GM23338 (cell line): ENCODE data around the gene B4GALT4. TPM values are rescaled to one million over a fixed set of nuclear protein-coding genes. Genes with fewer than 3 reads are reported as not detected.
"Not testable (repeated sequence)": the region's sequence is repeated elsewhere in the genome, so short reads cannot be mapped to it uniquely, and the experiment has no call there.

ENCODE experiments used
- ATAC-seq: fragments of 200-7000 bp; cut with Tn5 transposase; 3 replicates; pipeline ENCODE4 v1.9.1; 2020
- DNase-seq: peaks from one replicate; pipeline ENCODE4 v3.0.0-alpha.2; 2015; ENCODE audit warnings: low spot score
- H2AFZ ChIP-seq: fragments of 200-600 bp; sonication (generic); 2 replicates; pipeline ENCODE4 v1.8.0; 2016; ENCODE audit warnings: antibody characterized with exemption, mild to moderate bottlenecking, moderate library complexity
- H3F3A ChIP-seq: fragments of 200-600 bp; sonication (generic); replicated peaks from 2 replicates; pipeline ENCODE4 v1.8.0; 2017; ENCODE audit warnings: antibody characterized with exemption, mixed run types, low read depth
- H3K27ac ChIP-seq: fragments of 200-600 bp; sonication (generic); 2 replicates; pipeline ENCODE4 v1.6.1; 2016; ENCODE audit warnings: low read depth
- H3K27me3 ChIP-seq: fragments of 200-600 bp; sonication (generic); 2 replicates; pipeline ENCODE4 v1.8.0; 2016; ENCODE audit warnings: mild to moderate bottlenecking, mixed run types, moderate library complexity; ENCODE audit not compliant: insufficient read depth
- H3K36me3 ChIP-seq: fragments of 200-600 bp; sonication (generic); 2 replicates; pipeline ENCODE4 v1.8.0; 2016; ENCODE audit warnings: mild to moderate bottlenecking; ENCODE audit not compliant: insufficient read depth
- H3K4me1 ChIP-seq: fragments of 200-600 bp; sonication (generic); 2 replicates; pipeline ENCODE4 v1.8.0; 2016; ENCODE audit warnings: mild to moderate bottlenecking, moderate library complexity; ENCODE audit not compliant: insufficient read depth
- H3K4me2 ChIP-seq: fragments of 200-600 bp; sonication (generic); 2 replicates; pipeline ENCODE4 v1.7.1; 2017; ENCODE audit warnings: mixed run types
- H3K4me3 ChIP-seq: fragments of 200-600 bp; sonication (generic); 2 replicates; pipeline ENCODE4 v1.6.1; 2016; ENCODE audit warnings: mixed run types
- H3K79me2 ChIP-seq: fragments of 200-600 bp; sonication (generic); replicated peaks from 2 replicates; pipeline ENCODE4 v1.8.0; 2017; ENCODE audit warnings: mild to moderate bottlenecking; ENCODE audit not compliant: insufficient read depth
- H3K9me2 ChIP-seq: fragments of 200-600 bp; sonication (generic); 2 replicates; pipeline ENCODE4 v1.8.0; 2017; ENCODE audit not compliant: insufficient read depth
- H4K20me1 ChIP-seq: fragments of 200-600 bp; sonication (generic); replicated peaks from 2 replicates; pipeline ENCODE4 v1.8.0; 2017; ENCODE audit warnings: mild to moderate bottlenecking; ENCODE audit not compliant: insufficient read depth
- H3K27ac Mint-ChIP-seq: 2 replicates; pipeline ENCODE4 v1.8.0; 2020; ENCODE audit warnings: inconsistent platforms, mild to moderate bottlenecking, moderate library complexity, mixed read lengths
- H3K27me3 Mint-ChIP-seq: 3 replicates; pipeline ENCODE4 v1.8.0; 2022; ENCODE audit warnings: low read depth, mild to moderate bottlenecking, moderate library complexity, mixed read lengths, inconsistent platforms; ENCODE audit not compliant: insufficient read depth, poor library complexity
- H3K36me3 Mint-ChIP-seq: 3 replicates; pipeline ENCODE4 v1.8.0; 2021; ENCODE audit warnings: low read depth, mild to moderate bottlenecking, inconsistent platforms, moderate library complexity, mixed read lengths
- H3K4me1 Mint-ChIP-seq: 3 replicates; pipeline ENCODE4 v1.8.0; 2020; ENCODE audit warnings: mild to moderate bottlenecking, inconsistent platforms, mixed read lengths
- H3K4me3 Mint-ChIP-seq: 3 replicates; pipeline ENCODE4 v1.8.0; 2021; ENCODE audit warnings: moderate library complexity, mild to moderate bottlenecking, inconsistent platforms, mixed read lengths
- H3K9me3 Mint-ChIP-seq: 3 replicates; pipeline ENCODE4 v1.8.0; 2020; ENCODE audit warnings: moderate library complexity, mild to moderate bottlenecking, inconsistent platforms, mixed read lengths
- EZH2phosphoT487 ChIP-seq: fragments of 200-600 bp; sonication (generic); IDR thresholded peaks from one replicate; pipeline ENCODE4 v1.8.1; 2018; ENCODE audit warnings: antibody characterized with exemption; ENCODE audit not compliant: unreplicated experiment
- POLR2AphosphoS5 ChIP-seq: IDR thresholded peaks from 2 replicates; pipeline ENCODE4 v1.6.1; 2016; ENCODE audit warnings: antibody characterized with exemption, low read depth
- REST ChIP-seq: IDR thresholded peaks from one replicate; pipeline ENCODE4 v1.6.1; 2018; ENCODE audit warnings: antibody characterized with exemption; ENCODE audit not compliant: unreplicated experiment
- ZNF331 ChIP-seq: fragments of 250-450 bp; sonication (Bioruptor Pico); IDR thresholded peaks from 2 replicates; pipeline ENCODE4 v1.5.0; 2020; ENCODE audit warnings: low read depth, mild to moderate bottlenecking, moderate library complexity
- polyA plus RNA-seq: library from polyadenylated mRNA; unstranded; fragments of >200 nt; fragmentation: Nextera tagmentation; extraction: Ambion mirVana; gene quantifications from 2 replicates; pipeline ENCODE4 v1.2.1, GENCODE V29; 2016
- total RNA-seq: library from RNA; depleted of rRNA; stranded (reverse); fragments of >200 nt; shearing (Covaris generic); gene quantifications from 2 replicates; pipeline ENCODE4 v1.2.3, GENCODE V29; 2014; rRNA removed
- TF ChIP-seq, protein P1 (sequence below): fragments of 250-450 bp; sonication (Bioruptor Pico); IDR thresholded peaks from 2 replicates; pipeline ENCODE4 v1.5.0; 2020; ENCODE audit warnings: mild to moderate bottlenecking, moderate library complexity

B4GALT4 gene
- total and polyA plus RNA-seq, 2 experiments from 2014 or later, result 38.3 to 45.3 TPM

GRCh38 chr3:119170821-119171220 is 69.9 kb downstream of the B4GALT4 start (continued):
- TF ChIP-seq, protein P1, sequence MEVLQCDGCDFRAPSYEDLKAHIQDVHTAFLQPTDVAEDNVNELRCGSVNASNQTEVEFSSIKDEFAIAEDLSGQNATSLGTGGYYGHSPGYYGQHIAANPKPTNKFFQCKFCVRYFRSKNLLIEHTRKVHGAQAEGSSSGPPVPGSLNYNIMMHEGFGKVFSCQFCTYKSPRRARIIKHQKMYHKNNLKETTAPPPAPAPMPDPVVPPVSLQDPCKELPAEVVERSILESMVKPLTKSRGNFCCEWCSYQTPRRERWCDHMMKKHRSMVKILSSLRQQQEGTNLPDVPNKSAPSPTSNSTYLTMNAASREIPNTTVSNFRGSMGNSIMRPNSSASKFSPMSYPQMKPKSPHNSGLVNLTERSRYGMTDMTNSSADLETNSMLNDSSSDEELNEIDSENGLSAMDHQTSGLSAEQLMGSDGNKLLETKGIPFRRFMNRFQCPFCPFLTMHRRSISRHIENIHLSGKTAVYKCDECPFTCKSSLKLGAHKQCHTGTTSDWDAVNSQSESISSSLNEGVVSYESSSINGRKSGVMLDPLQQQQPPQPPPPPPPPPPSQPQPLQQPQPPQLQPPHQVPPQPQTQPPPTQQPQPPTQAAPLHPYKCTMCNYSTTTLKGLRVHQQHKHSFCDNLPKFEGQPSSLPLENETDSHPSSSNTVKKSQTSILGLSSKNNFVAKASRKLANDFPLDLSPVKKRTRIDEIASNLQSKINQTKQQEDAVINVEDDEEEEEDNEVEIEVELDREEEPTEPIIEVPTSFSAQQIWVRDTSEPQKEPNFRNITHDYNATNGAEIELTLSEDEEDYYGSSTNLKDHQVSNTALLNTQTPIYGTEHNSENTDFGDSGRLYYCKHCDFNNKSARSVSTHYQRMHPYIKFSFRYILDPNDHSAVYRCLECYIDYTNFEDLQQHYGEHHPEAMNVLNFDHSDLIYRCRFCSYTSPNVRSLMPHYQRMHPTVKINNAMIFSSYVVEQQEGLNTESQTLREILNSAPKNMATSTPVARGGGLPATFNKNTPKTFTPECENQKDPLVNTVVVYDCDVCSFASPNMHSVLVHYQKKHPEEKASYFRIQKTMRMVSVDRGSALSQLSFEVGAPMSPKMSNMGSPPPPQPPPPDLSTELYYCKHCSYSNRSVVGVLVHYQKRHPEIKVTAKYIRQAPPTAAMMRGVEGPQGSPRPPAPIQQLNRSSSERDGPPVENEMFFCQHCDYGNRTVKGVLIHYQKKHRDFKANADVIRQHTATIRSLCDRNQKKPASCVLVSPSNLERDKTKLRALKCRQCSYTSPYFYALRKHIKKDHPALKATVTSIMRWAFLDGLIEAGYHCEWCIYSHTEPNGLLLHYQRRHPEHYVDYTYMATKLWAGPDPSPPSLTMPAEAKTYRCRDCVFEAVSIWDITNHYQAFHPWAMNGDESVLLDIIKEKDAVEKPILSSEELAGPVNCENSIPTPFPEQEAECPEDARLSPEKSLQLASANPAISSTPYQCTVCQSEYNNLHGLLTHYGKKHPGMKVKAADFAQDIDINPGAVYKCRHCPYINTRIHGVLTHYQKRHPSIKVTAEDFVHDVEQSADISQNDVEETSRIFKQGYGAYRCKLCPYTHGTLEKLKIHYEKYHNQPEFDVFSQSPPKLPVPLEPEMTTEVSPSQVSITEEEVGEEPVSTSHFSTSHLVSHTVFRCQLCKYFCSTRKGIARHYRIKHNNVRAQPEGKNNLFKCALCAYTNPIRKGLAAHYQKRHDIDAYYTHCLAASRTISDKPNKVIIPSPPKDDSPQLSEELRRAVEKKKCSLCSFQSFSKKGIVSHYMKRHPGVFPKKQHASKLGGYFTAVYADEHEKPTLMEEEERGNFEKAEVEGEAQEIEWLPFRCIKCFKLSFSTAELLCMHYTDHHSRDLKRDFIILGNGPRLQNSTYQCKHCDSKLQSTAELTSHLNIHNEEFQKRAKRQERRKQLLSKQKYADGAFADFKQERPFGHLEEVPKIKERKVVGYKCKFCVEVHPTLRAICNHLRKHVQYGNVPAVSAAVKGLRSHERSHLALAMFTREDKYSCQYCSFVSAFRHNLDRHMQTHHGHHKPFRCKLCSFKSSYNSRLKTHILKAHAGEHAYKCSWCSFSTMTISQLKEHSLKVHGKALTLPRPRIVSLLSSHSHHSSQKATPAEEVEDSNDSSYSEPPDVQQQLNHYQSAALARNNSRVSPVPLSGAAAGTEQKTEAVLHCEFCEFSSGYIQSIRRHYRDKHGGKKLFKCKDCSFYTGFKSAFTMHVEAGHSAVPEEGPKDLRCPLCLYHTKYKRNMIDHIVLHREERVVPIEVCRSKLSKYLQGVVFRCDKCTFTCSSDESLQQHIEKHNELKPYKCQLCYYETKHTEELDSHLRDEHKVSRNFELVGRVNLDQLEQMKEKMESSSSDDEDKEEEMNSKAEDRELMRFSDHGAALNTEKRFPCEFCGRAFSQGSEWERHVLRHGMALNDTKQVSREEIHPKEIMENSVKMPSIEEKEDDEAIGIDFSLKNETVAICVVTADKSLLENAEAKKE, result no peak
- TF ChIP-seq POLR2AphosphoS5 (no peak), EZH2phosphoT487 (no peak), REST (no peak), ZNF331 (no peak)

DNA sequence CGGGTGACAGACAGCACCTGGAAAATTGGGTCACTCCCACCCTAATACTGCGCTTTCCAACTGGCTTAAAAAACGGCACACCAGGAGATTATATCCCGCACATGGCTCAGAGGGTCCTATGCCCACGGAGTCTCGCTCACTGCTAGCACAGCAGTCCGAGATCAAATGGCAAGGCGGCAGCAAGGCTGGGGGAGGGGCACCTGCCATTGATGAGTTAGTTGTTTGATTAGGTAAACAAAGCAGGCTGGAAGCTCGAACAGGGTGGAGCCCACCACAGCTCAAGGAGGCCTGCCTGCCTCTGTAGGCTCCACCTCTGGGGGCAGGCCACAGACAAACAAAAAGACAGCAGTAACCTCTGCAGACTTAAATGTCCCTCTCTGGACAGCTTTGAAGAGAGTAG is 75.9 kb downstream of the B4GALT4 start:
- H2AFZ ChIP-seq, H3K4me1 ChIP-seq, H3K4me2 ChIP-seq, H3K79me2 ChIP-seq, H3K27ac ChIP-seq, H3K27me3 Mint-ChIP-seq, H3K9me2 ChIP-seq, H3F3A ChIP-seq, H3K27ac Mint-ChIP-seq, H3K4me3 Mint-ChIP-seq, H3K36me3 ChIP-seq, H3K4me3 ChIP-seq, H4K20me1 ChIP-seq, H3K27me3 ChIP-seq, ATAC-seq, H3K4me1 Mint-ChIP-seq, DNase-seq: not testable (repeated sequence)
- Mint-ChIP-seq H3K36me3 (peaks cover 29% of the 10 kb centered on the region), H3K9me3 (peaks cover 45% of the 10 kb centered on the region)

Other genes starting within 250 kb of the B4GALT4 start
- gene IGSF11, start 206.0 kb downstream of the B4GALT4 start, total RNA-seq, result 1.8 and 3.3 TPM in 2 replicates
- 0.68 and 1.0 TPM in 2 replicates for gene IGSF11, start 206.0 kb downstream of the B4GALT4 start, polyA plus RNA-seq
- gene TEX55, start 94.7 kb downstream of the B4GALT4 start, total RNA-seq, result 0.17 and 0.27 TPM in 2 replicates
- gene TEX55, start 94.7 kb downstream of the B4GALT4 start, polyA plus RNA-seq, result not detected in 2 replicates
- 0.66 TPM in 1 of 2 replicates, not detected in the other for gene UPK1B, start 67.3 kb downstream of the B4GALT4 start, total RNA-seq
- gene UPK1B, start 67.3 kb downstream of the B4GALT4 start, polyA plus RNA-seq, result 0.26 and 0.39 TPM in 2 replicates
- 4.2 and 4.3 TPM in 2 replicates for gene ARHGAP31, start 53.5 kb upstream of the B4GALT4 start, total RNA-seq
- gene ARHGAP31, start 53.5 kb upstream of the B4GALT4 start, polyA plus RNA-seq, result 0.61 and 1.2 TPM in 2 replicates
- 39.0 and 51.6 TPM in 2 replicates for gene TMEM39A, start 222.7 kb upstream of the B4GALT4 start, total RNA-seq
- 11.0 and 12.9 TPM in 2 replicates for gene TMEM39A, start 222.7 kb upstream of the B4GALT4 start, polyA plus RNA-seq
- 13.5 and 22.0 TPM in 2 replicates for gene POGLUT1, start 228.1 kb upstream of the B4GALT4 start, total RNA-seq
- gene POGLUT1, start 228.1 kb upstream of the B4GALT4 start, polyA plus RNA-seq, result 12.1 and 15.2 TPM in 2 replicates